GM19035 (cell line): ENCODE results near the gene JKAMP.

Experiments used
- ATAC-seq: cut with Tn5 transposase; IDR thresholded peaks from one replicate; pipeline ENCODE4 v1.9.1; 2021; ENCODE audit not compliant: unreplicated experiment

JKAMP gene

GRCh38 chr14:59537476-59537875 is 53.2 kb downstream of the JKAMP start:
- ATAC-seq = no peak

GRCh38 chr14:59538936-59539335 is 54.6 kb downstream of the JKAMP start:
- ATAC-seq = no peak

- ATAC-seq = no peak
Measured at GRCh38 chr14:59540852-59541251, 56.5 kb downstream of the JKAMP start.

DNA sequence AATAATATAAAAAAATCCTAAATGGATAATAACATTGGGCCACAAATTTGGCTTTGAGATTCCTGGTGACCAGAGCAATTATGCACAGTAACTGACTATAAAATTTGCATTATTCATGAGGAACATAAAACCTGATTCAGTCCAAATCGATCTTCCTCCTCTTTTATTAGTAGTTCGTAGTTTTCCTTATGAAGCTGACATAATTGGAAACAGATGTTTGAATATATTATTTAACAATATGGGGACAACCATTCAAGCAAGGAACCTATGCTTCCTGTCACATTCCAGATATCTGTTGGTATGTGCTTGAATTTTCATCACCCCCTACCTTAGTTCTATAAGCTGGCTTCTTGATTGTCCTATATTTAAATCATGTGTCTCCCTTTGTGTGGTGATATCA is 57.4 kb downstream of the JKAMP start:
- no peak for ATAC-seq

DNA sequence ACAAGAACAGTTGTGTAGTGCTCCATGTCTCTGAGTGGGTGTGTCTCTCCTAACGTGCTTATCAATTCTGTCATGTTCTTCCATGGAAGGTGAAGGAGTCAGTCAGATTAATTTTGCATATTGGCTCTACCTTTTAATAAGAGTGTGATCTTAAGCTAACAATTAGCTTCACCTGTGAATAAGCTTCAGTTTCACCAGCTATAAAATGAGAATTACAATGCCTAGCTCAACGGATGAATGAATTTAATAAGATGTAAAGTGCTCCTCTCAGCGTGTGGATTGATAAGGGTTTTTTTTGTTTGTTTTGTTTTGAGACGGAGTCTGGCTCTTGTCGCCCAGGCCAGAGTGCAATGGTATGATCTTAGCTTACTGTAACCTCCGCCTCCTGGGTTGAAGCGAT is 59.6 kb downstream of the JKAMP start:
- ATAC-seq = no peak

DNA sequence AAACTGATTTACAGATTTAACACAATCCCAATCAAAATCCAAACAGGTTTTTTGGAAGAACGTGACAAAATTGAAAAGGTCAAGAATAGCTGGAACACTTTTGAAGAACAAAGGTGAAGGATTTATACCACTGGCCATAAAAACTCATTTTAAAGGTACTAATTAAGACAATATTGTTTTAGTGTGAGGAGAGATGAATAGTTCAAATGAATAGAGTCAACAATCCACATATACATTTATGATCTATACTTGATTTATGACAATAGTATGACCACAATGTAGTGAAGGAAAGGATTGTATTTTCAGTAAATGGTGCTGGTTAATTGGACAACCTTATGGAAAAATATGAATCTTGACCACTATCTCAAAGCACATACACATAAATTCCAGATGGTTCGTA is 63.0 kb downstream of the JKAMP start:
- ATAC-seq = no peak
